ENCODE measurements around the gene DNAAF5.

- no peak for TF ChIP-seq POLR2A (IDR thresholded peaks at IDR 0.05)
- no peak for TF ChIP-seq CTCF (IDR thresholded peaks at IDR 0.05)
Measured at GRCh38 chr7:748446-748845, 21.9 kb downstream of the DNAAF5 start.
